D721Med (cell line): Measurements from ENCODE around the gene ADGRB3.
"Not testable (repeated sequence)": the region's sequence is repeated elsewhere in the genome, so short reads cannot be mapped to it uniquely, and the experiment has no call there.

Experiments
- DNase-seq: peaks from one replicate; pipeline ENCODE4 v3.0.0; 2011; ENCODE audit warnings: low spot score; ENCODE audit not compliant: insufficient read length
- FAIRE-seq: peaks from 2 replicates; lab custom pipeline; 2011; peaks lifted over from hg19 to GRCh38; lab: Jason Lieb, UNC
- TF ChIP-seq, protein P1 (sequence below): IDR thresholded peaks from 2 replicates; pipeline ENCODE4 v1.5.1; 2012; ENCODE audit warnings: mild to moderate bottlenecking, control low read depth; ENCODE audit not compliant: insufficient read depth; ENCODE audit errors: missing control alignments

The ADGRB3 gene

DNA sequence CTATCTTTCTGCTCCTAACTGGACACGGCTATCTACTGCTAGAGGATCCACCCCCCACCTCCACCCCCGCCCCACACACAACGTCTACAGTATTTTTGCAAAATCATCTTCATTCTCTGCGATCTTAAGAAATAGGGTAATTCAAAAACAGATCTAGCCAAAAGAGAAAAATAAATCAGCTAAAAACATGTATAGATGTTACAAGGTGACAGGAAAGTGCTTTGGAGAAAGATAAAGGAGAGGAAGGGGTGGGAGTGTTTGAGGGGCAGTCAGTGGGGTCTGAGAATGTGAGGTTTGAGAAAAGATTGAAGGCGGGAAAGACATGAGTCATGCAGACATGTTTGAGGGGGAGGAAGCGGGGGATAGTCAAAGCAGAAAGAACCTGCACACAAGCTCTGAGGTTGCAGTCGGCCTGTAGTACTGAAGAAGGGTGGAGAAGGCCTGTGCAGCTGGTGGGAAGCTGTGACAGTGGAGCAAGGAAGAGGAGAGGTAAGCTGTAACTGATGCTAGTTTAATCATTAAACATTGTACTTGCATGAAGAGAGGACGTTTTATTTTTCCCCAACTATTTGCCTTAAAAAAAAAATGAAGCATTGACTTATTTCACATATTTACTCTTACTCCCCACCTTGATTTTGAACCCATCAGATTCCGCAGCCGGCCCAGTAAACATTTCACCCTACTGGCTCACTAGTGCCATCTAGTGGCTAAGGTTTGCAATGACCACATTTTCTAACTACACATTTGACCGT lies 332.6 kb downstream of the ADGRB3 start:
- DNase-seq (no peak), FAIRE-seq (no peak)
- TF ChIP-seq, protein P1, sequence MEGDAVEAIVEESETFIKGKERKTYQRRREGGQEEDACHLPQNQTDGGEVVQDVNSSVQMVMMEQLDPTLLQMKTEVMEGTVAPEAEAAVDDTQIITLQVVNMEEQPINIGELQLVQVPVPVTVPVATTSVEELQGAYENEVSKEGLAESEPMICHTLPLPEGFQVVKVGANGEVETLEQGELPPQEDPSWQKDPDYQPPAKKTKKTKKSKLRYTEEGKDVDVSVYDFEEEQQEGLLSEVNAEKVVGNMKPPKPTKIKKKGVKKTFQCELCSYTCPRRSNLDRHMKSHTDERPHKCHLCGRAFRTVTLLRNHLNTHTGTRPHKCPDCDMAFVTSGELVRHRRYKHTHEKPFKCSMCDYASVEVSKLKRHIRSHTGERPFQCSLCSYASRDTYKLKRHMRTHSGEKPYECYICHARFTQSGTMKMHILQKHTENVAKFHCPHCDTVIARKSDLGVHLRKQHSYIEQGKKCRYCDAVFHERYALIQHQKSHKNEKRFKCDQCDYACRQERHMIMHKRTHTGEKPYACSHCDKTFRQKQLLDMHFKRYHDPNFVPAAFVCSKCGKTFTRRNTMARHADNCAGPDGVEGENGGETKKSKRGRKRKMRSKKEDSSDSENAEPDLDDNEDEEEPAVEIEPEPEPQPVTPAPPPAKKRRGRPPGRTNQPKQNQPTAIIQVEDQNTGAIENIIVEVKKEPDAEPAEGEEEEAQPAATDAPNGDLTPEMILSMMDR, result peak; percentile 83

DNA sequence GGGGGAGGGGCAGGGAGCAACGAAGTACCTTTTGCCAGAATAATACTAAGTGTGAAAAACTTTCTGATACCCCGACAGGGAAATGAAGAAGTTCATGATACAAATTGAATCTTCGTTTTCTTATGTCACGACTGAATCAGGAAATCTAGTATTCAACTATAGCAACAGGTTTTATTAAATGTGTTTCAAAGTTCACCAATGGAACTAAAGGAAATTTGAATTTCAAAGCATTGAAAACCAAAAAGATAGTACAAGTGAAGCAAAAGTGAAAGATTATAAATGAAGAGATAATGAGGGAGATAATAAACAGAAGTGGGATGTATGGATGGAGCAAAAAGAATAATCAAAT lies 333.2 kb downstream of the ADGRB3 start:
- no peak for DNase-seq
- no peak for FAIRE-seq
- TF ChIP-seq, protein P1, result no peak

GRCh38 chr6:68973066-68973465 lies 338.0 kb downstream of the ADGRB3 start:
- no peak for FAIRE-seq
- DNase-seq, result no peak
- TF ChIP-seq, protein P1, result no peak

DNA sequence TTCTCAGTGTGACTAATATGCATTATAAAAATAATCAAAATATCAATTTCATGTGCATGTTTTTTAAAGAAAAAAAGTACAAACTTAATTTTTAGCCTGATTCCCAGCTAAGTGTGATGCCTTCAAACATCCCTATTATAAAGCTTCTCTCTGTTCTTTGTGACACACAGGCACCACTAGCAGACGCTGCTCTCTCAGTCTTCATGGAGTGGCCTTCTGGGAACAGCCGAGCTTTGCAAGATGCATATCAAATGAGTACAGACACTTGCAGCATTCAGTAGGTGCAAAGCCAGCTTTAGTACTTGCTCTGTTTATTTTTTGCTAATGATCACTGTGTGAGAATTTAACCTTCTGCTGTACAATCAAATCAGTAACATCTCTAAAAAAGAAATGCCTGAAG lies 340.0 kb downstream of the ADGRB3 start:
- DNase-seq (no peak), FAIRE-seq (no peak)
- TF ChIP-seq, protein P1, result peak; percentile 29

- TF ChIP-seq, protein P1, result no peak
- FAIRE-seq (no peak), DNase-seq (no peak)
Observed at GRCh38 chr6:68975816-68976215, 340.7 kb downstream of the ADGRB3 start.

DNA sequence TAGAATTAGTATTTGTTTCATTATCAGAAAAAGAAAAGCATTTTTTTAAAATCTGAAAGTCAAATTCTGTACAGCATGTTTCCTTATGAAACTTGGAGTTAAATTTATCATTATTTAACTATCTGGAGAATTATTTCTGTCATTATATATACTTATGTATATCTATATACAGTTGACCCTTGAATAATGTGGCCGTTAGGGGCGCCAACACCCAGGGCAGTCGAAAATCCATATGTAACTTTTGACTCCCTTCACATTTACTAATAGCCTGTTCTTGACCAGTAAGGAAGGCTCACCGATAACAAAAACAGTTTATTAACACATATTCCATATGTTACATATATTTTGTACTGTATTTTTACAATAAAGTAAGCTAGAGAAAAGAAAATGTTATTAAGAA lies 341.2 kb downstream of the ADGRB3 start:
- DNase-seq, result no peak
- TF ChIP-seq, protein P1, result peak; percentile 10
- no peak for FAIRE-seq

DNA sequence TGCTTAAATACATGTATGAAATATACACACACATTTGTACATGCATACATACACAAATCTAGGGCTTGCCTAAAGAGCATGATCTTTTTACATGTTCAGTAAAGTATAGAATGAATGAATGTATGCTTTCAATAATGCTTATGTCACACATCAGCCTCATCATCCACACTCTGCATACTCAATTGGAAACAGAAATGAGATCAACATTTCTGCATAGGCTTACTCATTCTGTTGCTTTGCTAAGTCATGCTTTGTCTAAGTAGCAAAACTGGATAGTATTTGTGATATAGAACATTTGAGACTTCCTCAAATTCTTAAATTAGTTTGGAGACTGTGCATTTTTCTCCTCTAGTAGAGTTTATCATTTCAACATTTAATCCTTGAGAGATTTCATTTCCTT lies 343.3 kb downstream of the ADGRB3 start:
- DNase-seq (no peak), FAIRE-seq (no peak)

DNA sequence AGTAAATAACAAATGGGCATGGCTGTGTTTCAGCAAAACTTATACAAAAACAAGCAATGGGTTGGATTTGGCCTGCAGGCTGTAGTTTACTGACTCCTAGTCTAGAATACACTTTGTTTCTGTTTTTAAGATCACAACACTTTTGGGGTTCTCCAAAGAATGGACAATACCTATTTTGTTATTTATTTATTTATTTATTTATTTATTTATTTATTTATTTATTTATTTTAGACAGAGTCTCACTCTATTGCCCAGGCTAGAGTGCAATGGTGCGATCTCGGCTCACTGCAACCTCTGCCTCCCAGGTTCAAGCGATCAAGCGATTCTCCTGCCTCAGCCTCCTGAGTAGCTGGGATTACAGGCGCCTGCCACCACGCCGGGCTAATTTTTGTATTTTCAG lies 346.6 kb downstream of the ADGRB3 start:
- DNase-seq, FAIRE-seq: not testable (repeated sequence)

More for the DNA sequence above, 343.3 kb downstream of the ADGRB3 start:
- TF ChIP-seq, protein P1, result no peak
